Activated gamma-delta T cell (primary cell): Measurements from ENCODE around the gene NEUROD4.
"Not testable (repeated sequence)": the region's sequence is repeated elsewhere in the genome, so short reads cannot be mapped to it uniquely, and the experiment has no call there.

ENCODE experiments used
- DNase-seq: peaks from one replicate; lab custom pipeline; 2025; lab: John Stamatoyannopoulos, UW
- total RNA-seq, 2 donors: gene quantifications; one replicate each; lab custom pipeline; 2026; lab: John Stamatoyannopoulos, UW

NEUROD4 gene, protein sequence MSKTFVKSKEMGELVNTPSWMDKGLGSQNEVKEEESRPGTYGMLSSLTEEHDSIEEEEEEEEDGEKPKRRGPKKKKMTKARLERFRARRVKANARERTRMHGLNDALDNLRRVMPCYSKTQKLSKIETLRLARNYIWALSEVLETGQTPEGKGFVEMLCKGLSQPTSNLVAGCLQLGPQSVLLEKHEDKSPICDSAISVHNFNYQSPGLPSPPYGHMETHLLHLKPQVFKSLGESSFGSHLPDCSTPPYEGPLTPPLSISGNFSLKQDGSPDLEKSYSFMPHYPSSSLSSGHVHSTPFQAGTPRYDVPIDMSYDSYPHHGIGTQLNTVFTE
- 0 to 0.04 reads per million in 2 donors for total RNA-seq

DNA sequence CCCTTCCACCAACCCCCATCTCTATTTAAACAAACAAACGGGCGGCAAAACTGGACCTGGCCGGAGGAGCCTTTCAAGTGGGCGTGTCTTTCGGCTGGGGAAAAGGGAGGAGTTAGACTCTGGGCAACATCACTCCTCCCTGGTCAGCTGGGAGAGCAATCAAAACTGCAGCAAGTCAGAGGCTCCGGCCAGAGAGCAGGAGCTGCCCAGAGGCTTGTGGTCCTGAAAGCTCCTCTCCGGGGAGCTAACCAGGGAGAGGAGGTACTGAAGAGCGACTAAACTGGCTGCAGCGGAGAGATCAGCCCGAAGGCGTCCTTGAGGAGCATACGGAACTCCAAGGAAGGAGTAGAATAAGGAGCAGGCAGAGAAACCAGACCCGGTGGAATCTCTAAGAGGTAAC lies at the start of gene NEUROD4:
TSS of gene NEUROD4 (plus strand) at position 191 of the 400 bp plus-strand sequence. CDS start 6,466 bp downstream, outside the sequence.
- no peak for DNase-seq

DNA sequence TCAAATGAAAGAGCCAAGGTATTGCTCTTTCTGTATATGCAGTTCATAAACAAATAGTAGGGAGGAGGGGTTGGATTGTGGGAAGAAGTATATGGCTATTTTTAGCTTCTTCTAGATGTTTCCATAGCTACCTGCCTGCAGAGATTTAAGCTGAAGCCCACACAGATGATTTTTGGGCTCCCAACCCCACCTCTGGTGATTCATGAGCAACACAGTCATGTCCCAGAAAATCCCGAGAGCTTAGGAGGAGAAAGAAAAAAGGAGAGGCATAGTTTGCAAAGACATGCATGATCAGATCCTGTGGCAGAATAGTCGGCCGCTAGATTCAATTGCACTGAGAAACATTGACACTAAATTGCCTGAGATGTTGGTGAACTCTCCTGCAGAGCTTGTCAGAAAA lies 49.0 kb upstream of the NEUROD4 start:
- DNase-seq, result no peak

DNA sequence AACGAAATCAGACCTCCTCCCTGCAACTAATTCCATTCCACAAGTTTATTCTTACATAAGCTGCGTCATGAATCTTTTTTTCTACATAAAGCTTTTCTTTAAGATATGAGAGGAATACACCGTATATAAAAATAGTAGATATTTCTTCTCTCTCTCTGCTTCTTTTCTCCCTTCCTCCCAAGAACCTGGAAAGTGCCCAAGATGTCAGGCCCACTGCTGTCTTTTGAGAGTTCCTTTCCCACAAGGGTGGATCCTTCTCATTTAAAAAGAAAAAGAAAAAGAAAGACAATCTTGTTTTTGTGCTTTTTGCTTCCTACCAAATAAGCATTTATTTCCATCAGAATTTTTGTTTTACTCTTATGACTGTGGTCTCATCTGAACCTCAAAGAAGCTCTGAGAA lies 46.2 kb upstream of the NEUROD4 start:
- no peak for DNase-seq

DNA sequence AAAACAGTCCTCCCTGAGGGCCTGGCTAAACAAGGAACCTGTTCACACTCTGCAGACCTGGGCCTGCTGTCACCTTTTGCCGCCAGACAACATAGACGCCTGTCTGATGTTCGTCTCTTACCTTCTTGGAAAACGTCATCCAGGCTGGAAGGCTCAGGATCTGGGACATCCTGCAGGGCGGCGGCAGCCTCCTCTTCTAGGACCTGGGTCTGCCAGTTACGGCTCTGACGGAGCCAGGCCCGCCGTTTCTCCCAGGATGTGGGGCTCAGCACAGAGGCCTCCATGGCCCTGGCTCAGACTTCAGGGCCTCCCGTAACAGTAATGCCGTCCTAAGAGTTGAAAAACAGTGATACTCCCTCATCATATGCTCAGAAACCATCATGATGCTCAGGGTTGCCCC lies 45.5 kb upstream of the NEUROD4 start:
- DNase-seq, result no peak

DNA sequence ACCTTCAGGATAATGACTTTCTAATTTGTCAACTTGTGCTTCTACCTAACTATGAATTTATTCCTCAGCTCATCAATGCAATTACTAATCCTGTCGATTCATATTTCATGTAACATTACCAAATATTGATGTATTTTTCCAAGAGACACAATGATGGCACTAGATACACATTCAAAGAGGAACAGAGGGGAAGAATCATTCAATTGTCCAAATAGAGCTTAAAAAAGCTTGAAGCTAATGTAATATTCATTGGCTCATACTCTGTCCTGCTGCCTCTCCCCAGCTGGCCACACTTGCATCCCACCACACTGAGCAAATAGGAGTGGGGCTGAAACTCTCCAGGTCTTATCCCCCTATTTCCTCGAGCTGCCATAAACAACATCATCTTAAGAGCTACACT lies 44.5 kb upstream of the NEUROD4 start:
- no peak for DNase-seq

DNA sequence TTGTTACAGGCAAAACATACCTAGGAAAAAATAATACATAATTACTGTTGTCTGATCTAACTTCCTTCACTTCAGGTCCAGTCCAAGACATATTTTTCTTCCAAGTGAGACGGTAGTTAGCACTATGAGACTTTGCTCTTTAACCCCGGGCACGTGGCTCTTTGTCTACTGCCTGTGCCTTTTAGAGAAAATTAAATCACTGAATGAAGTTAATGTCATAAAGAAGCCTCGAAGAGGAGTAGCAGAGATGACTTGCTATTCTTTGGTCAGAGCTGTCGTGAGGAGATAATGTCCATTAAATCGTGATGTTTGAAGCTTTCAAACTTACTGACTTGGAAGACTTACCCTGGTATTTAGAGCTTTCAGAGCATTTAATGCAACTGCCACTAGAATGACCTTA lies 43.9 kb upstream of the NEUROD4 start:
- DNase-seq, result no peak

DNA sequence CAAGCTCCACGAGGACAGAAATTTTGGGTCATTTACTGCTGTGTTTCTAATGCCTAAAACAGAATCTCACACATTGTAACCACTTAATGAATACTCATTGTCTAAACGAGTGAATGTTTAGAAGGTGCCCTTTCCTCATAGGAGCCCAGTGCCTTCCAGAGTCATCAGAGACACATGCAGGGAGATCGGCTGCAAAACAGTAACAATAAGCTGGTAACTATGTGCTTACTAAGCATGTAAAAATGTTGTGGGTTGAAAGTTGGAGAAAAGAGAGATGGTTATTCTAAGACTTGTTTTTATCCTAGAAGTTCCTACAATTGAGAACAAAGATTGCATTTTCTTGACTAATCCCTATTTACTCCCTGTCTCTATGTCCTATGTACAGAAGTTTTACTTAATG lies 42.6 kb upstream of the NEUROD4 start:
- DNase-seq, result no peak

DNA sequence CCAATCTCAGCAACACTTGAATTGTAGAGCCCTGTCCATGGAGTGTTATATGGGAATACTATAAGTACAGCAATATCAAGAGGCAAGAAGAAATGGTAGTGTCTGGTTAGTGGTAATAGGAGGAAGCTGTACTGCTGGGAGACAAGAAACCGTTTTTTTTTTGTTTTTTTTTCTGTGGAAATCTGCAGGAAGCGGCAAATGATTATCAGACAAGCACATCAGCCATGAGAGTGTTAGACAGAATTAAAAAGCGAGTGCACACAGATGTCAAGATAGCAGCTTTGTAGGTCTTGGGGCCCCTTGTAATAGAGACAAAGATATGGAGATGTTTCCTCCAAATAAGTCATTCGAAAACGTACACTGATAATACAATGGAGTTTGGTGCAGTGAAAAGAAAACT lies 41.9 kb upstream of the NEUROD4 start:
- DNase-seq, result no peak

DNA sequence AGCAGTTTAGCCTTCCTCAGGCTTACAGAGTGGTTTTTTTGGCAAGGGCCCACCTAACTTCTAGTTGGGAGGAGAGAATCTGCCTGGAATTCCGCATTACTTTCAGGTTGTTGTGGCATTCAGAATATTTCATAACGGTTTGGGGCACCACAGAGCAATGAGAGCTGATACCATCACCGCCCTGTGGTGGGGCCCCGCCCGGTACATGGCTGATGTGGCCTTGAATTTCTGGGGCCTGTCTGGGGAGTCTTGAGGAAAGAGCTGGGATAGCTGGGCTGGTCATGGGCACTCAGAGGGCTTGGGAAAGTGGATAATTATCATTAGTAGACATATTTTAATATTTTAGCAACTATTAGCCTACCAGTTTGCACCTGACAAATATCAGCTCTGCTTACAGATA lies 39.4 kb upstream of the NEUROD4 start:
- peak; percentile 15 for DNase-seq

DNA sequence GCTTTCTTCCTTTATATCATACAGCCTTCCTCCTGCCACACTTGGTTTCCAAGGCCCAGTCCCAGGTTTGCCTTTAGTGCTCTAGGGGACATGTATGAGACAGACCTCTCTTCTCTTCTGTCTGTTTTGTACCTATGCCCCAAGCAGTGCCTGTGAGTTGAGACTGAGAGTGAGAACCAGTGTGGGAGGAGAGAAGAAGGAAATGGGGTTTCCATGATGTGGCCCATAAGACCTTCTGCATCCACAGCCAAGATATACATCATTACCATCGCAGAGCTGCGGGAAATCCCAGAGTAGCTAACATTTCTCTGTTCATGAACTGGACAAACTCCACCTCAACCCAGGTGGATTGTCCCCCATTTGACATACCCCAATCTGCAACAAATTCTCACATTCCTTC lies 38.0 kb upstream of the NEUROD4 start:
- no peak for DNase-seq

DNA sequence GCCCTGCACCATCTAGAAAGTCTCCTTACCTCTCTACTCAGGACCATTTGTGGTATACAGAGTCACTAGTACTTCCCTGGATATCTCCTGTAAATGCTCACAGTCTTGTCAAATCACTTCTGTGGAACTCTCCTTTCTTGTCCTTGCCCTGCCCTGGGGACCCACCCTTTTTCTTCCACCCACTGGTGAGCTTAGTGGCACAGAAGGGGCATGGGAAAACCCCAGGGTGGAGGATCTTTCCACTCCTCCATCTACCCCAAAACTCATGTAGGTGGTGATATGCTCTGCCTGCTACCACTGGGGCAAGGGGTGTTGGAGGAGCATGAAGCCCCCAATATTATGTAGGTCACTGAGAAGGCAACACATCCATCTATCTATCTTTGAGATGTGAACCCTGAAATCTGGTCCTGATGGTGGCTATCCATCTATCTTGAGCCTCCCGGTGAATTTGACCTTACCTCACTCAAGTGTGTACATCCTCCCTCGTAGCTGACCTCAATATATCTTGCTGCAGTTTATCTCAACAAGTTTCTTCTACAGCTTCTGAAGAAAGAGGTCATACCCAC lies 36.2 kb upstream of the NEUROD4 start:
- no peak for DNase-seq

DNA sequence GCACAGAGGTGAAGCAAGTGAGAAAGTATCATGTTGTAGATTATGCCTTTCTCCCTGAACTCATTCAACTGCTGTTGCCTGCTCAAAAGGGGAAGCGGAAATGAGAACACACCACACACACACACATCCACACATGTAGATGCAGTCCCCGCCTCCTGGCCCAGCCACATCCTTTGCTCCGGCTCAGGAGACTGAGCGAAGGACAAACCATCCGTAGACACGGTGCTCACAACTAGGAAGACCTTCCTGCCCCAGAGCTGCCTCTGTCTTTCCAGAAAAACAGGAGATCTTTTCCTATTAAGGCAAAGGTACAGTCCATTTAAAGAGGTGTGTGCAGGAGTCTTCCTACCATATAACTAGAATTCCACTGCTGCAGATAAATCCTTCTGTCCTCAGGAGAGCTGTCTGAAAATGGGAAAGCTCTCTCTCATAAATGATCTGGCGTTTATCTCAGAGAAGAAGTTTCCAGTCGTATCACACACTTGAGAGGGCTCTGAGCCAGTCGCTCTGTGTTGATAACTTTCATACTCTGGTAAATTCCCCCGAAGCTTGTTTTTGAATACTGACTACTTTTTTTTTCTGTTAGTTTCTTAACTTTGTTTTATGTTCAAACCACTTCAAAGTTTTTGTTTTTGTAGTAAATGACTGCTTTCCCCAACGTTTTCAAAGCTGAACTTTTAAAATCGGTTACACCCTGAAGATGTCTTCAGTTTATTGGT lies 35.0 kb upstream of the NEUROD4 start, which contains the start of gene TESPA1:
TSS of gene TESPA1 (minus strand) at position 105 of the 719 bp plus-strand sequence. CDS start 10,200 bp downstream, outside the sequence.
- DNase-seq, result peak; percentile 32

DNA sequence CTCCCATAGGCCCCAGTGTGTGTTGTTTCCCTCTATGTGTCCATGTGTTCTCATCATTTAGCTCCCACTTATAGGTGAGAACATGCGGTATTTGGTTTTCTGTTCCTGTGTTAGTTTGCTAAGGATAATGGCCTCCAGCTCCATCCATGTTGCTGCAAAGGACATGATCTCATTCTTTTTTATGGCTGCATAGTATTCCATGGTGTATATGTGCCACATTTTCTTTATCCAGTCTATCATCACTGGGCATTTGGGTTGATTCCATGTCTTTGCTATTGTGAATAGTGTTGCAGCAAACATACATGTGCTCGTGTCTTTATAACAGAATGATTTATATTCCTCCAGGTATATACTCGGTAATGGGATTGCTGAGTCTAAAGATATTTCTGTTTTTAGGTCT lies 33.0 kb upstream of the NEUROD4 start:
- not testable (repeated sequence) for DNase-seq

DNA sequence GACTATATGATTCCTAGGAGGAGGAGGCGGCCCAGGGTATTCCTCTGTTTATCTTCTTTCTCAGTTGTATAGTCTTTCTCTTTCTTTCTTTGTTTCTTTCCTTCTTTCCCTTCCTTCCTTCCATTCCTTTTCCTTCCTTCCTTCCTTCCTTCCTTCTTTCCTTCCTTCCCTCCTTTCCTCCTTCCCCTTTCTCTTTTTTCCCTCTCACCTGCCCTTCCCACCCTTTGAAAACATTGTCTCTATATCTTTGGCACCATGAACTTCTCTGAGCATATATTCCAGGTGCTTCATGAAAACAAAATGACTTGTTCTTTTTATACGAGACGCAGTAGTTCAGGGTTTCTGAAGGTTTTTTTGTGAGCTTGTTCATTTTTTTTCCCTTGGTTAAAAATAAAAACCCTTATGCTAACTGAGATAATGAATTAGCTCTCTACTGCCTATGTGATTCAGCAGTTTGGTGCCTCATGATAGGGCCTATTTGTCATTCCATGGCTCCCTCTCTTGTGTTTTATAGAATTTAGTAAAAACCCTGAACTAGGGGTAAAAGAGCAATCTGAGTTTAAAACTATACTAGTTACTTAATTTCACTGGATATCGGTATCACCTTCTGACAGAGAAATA lies 32.1 kb upstream of the NEUROD4 start:
- DNase-seq, result no peak

DNA sequence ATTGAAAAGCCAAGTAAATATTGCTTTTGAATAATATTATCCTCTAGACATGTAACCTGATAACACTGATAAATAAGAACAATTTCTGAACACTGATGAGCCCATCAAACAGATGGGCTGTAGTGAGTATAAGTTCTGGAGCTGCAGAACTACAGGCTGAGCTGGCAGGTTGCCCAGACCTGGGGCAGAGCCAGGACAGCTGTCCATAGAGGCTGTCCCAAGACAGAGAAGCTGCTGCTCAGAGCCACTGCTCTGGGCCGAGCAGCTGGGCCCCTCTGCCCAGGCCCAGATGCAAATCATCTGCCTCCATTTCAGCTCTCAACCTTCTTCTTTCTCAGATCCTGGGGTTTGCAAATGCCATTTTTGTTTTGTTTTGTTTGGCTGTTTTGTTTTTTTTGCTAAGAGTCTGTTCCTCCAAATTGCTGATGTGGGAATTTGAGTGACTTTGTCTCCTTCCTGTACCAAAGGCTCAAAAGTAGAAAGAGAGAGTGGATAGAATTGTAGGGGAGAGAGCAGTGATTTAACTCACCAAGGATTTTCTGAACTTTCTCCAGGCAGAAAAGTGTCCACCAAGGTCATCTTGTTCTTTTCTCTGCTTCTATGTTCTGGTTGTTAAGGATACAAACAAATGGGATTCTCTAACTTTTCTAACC lies 31.2 kb upstream of the NEUROD4 start:
- DNase-seq, result no peak

DNA sequence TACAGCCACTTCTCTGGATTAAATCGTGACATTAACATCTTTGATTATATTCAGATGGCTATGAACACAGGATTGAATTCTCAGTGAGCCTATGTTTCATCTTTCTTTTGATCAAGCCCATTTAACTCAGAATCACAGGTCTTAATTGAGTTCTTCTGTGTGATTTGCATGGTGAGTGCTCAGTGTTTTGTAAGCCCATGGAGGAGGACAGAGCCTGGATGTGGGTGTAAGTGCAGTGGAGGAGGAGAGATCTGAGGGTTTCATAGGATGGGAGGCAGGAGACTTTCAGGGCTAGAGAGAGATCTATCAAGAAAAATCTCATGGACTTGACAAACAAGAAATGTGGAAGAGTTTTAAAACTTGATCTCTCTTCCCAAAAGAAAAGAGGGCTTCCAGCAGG lies 29.9 kb upstream of the NEUROD4 start:
- no peak for DNase-seq

DNA sequence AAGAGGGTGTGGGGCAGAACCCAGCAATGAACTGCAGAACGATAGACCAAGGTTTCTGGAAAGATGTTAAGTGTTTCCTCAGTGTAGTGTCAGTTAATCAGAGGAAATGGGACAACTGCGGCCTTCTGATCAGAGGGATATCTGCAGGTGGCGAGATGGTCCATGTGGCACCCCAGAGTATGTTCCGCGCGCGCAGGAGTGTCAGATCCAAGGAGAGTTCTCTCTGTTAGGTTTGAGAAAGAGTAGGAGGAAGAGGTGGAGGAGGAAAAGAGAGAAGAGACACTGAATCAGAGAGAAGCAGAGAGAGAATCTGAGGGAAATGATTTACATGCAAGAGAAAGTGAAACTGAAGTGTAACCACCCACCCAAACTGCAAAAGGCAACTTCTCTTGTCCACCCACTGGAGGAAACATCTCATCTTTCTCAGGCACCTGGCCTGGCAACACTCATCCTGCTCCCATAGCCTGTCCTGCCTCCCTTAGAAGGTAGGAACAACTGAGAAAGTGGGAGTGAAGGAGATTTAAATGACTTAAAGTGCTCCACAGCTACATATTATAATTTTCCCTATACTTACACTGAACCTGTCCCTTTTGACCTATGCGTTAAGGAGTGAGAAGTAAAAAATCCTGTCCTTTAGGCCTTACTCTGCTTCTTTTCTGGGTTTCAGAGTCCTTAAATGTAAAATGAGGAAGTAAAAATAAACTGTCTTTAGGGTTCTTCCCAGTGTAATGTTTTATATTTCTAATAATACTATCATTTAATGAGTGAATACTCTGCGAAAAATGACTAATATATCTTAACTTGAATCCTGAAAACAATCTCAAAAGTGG lies 28.4 kb upstream of the NEUROD4 start:
- no peak for DNase-seq

DNA sequence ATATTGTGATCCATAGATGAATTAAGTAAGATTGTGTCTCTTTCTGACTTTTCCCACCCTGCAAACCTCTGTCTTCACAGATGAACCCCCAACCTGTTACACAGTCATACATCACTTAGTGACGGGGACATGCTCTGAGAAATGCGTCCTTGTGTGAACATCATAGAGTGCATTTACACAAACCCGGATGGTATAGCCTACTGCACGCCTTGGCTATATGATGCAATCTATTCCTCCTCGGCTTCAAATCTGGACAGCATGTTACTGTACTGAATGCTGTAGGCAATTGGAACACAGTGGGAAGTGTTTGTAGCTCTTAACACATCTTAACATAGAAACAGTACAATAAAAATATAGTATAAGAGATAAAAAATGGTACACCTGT lies 27.8 kb upstream of the NEUROD4 start:
- DNase-seq, result no peak

DNA sequence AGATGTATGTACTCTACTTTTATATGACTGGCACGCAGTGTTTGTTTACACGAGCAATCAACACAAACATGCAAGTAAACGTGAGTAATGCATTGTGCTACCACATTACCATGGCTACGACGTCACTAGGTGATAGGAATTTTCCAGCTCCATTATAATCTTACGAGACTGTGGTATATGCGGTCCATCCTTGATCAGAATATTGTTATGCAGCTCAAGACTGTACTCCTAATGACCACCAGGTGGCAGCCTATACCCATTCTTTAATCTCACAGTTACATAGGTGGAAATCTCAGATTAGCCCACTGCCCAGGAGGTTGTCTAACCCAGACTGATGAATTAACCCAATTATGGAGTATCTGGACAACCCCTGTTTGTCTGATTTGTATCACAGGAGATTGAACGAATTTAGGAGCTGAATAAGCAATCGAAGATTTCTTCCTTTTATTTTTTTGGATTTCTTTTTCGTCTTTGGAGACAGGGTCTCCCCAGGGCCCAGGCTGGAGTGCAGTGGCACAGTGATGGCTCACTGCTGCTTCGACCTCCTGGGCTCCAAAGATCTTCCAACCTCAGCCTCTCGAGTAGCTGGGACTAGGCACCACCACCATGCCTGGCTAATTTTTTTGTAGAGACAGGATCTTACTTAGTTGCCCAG lies 26.5 kb upstream of the NEUROD4 start:
- DNase-seq, result no peak

DNA sequence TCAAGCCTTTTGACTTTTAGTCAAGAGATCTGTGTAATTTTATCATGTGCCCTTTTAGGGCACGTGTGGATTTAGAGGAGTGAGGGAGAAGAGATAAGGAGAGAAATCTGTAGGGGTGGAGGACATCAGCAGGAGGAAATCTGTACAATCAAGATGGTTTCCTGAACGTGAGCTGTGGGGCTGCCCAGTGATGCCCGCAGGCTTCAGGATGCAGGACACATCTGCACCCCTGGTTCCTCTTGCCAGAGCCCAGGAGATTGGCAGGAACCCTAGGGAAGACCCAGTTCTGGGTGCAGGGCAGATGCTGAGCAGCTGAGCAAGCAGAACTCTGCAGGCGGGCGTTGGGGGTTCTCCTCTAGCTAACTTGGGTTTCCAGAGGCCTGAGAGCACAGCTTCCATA lies 23.6 kb upstream of the NEUROD4 start:
- DNase-seq, result no peak
